ENCODE data around the gene RUNX2.

DNA sequence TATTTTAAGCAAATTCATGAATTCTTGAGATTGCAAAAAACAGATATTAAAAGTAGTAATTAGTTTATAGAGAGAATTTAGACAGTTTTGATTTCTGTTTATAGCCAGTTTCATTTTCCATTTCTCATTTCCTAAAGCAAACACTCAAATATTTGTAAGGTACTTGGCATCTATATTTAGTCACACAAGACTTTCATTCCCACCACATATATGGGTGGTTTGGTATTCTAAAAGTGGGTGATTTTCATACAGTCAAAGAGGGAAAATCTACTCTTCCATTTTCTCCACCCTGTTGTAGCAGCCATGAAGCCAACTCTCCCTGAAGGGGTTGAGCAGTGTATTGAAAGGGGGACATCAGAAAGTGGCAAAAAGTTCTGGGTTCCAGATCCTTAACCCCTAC lies 230.7 kb downstream of the RUNX2 start:
- TF ChIP-seq POLR2A (IDR thresholded peaks at IDR 0.05; ENCODE audit: low read depth, low read length): no peak
- no peak for TF ChIP-seq HDAC6 (IDR thresholded peaks at IDR 0.05; ENCODE audit: unreplicated experiment)
